ENCODE results near the gene SNX17.
"Not testable (repeated sequence)": the region's sequence is repeated elsewhere in the genome, so short reads cannot be mapped to it uniquely, and the experiment has no call there.

The SNX17 gene, protein sequence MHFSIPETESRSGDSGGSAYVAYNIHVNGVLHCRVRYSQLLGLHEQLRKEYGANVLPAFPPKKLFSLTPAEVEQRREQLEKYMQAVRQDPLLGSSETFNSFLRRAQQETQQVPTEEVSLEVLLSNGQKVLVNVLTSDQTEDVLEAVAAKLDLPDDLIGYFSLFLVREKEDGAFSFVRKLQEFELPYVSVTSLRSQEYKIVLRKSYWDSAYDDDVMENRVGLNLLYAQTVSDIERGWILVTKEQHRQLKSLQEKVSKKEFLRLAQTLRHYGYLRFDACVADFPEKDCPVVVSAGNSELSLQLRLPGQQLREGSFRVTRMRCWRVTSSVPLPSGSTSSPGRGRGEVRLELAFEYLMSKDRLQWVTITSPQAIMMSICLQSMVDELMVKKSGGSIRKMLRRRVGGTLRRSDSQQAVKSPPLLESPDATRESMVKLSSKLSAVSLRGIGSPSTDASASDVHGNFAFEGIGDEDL

DNA sequence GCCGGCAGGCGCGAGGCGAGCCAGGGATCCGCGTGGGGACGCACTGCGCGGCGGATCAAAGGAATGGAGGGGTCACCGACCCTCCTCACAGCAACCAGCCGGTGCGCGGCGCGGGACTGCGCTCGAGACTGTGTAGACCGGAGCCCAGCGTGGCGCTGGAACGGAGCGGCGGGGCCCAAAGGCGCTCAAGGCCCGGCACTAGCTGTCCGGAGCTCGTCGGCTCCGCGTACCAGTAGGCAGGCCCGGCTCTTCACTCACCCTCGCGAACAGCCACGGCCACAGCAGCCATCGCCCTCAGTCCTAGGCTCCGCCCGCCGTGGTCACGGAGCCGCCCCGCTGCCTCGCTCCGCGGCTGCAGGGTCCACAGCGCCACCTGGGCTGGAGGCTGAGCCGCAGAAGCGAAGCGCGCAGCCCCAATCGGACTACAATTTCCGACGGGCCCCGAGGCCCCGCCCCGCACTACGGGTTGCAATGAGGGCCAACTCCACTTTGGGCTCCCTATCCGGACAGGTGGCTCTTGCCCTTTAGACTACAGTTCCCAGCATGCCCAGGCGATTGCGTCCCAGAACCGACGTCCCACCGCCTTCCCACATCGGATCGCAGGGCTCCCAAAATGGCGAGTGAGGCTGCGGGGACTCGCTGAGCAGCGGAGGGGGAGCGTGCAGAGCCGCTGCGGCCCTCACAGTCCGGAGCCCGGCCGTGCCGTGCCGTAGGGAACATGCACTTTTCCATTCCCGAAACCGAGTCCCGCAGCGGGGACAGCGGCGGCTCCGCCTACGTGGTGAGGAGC, at the start of gene SNX17, which contains the start of gene EIF2B4:
SNX17 (plus strand) TSS at position 591 of the 790 bp plus-strand sequence; CDS start at position 719, 128 bp downstream.
EIF2B4 (minus strand) TSS at position 313 of the 790 bp plus-strand sequence; CDS start at position 289, 24 bp downstream.
- FAIRE-seq (peak; percentile 96), DNase-seq (ENCODE audit: insufficient read length, low spot score) (peak; percentile 90)

DNA sequence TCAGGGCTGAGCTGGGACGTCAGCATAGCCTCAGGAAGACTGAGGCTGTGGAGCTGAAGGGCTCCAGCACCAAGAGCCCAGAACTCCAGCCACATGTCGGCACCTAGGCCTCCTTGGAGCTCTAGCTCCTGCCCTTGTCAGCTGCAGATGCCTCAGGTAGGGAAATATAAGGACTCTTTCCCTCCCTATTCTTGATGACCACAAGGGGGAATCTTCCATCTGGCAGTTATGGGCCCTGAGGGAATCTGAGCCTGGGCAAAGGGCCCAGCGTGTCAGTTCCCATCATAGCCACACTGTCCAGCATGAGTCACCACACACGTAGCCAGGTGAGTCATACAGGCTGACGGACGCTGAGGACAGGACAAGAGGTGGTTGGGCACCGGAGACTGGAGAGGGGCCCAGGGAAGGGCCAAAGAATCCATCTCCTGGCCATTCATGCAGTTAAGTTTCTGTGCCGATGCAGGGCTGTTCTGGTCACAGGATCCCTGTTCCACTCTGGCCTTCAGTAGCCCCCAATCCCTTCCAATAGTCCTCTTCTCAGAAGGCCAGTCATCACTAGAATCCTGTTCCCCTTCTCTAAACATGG, 49.4 kb upstream of the SNX17 start:
- DNase-seq (ENCODE audit: insufficient read length, low spot score) (no peak), FAIRE-seq (no peak)

DNA sequence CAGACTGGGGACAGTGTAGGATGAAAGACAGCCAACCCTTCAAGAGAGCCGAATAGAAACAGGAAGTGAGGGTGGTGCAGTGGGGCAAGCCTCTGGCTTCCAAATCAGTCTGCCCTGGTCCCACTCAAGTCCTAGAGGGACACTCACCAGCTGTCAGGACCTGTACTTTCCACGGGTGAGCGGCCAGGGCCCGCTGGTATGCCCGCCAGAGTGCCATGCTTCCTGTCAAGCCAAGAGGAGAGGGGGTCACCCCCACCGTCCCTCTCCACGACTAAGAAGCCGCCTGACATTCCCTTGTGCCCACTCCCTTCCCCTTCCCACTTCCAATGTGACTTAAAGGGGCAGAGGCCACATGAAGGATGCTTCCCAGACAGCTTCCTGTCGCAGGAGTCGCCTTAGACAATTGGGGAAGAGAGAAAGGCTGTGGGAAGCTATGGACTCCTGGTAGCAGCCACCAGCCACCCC, 48.1 kb upstream of the SNX17 start:
- no peak for DNase-seq (ENCODE audit: insufficient read length, low spot score)
- peak; percentile 26 for FAIRE-seq

DNA sequence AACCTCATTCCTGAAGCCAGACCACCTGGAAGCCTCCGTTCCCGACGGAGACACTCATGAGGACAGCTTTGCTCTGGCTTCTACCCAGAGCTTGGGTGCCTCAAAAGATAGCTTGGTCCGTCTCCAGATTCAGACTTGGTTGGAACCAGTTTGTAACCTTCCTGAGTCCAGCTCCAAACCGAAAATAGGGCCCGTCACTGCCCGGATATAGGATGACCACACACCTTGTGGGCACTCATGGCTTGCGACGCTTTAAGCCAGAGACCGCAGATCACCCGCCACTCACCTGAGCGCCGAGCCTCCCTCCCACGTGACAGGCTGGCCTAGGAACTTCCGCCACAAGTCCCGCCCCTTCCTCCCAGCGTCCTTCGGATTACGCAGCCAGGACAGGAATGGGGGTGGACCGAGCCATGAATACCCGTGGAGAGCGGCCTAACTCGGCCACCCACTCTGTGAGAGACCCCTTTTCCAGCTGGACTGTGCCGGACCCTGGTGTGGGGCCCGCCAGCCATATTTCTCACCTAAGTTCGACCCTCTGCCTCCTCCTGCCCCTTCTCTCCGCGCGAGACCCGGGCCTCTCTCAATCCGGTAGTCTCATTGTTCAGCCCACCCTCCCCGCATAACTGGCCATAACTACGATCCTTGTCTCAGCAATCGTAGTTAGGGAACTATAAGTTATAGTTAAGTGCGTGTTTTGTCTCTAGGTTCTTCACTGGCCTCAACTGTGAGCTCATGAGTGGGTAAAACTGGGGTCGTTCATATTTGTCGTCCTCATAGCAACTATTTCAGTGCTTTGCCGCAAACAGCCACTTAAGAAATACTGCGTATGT, 47.4 kb upstream of the SNX17 start, which contains the start of gene MPV17:
MPV17 (minus strand) TSS at position 332 of the 830 bp plus-strand sequence. CDS start 580 bp downstream, outside the sequence.
- FAIRE-seq = peak; percentile 88
- peak; percentile 97 for DNase-seq (ENCODE audit: insufficient read length, low spot score)

DNA sequence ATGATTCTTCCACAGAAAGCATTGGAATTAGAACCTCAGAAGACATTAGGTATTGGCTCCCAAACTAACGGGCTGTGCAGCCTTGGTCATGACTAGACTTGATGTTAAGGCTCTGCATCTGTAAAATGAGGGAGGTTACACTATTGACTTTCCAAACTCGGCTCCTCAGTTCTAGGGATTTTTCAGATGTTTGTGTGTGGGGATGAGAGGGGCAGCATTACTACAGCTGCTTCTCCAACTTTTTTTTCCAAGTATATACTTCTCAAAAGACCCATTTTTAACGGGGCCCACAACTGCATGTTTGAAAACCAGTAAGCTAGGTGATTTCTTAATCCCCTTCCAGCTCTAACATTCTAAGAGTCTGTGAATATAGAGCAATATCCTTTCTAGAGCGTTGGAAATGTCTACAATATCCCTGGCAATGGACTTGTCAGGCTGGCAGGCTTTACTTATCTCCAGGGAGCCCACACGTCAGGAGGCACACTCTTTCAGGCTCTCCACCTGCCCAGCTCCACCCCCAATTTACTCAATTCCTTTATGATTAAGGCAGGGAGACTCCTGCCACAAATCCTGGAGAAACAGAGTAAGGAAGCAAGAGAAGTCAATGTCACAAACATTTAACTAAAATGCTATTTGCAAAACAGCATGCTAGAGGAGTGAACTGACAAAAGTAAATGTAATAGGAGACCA, 46.7 kb upstream of the SNX17 start:
- no peak for FAIRE-seq
- no peak for DNase-seq (ENCODE audit: insufficient read length, low spot score)

DNA sequence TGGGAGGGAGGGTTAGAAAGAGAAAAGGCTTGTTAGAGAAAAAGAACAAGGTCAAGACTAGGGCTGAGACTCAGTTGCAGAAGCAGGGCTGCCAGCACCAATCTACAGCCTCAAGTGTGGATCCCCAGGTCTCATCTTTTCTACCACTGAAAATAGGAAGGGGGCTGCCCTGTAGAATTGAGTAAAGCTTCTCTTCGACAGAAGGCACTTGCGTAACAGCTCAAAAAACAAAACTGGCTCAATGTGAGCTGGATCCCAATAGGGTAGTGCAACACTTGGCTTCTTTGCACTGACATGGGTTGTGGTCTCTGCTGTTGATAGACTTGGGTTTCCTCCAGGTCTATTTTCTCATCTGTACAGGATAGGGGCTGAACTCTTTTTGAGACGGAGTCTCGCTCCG, 45.7 kb upstream of the SNX17 start:
- no peak for FAIRE-seq
- DNase-seq (ENCODE audit: insufficient read length, low spot score) = no peak

DNA sequence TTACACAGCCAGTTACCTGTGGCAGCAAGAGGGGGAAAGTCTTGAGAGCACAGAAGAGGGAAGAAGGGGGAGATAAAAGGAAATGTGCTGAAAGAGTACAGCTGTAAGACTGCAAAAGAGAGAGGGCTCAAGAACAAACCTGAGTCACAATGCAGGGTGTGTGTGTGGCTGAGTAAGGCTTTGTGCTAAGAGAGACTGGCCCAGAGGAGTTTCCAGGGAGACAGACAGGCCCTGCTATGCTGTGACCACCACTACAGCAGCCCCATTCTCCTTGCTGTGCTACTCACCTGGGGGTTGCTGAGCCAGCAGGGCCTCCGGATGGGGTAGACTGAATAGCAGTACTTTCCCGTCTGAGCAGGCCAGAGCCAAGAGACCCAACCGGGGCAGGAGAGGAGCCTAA, 35.1 kb upstream of the SNX17 start:
- DNase-seq (ENCODE audit: insufficient read length, low spot score) (no peak), FAIRE-seq (no peak)

DNA sequence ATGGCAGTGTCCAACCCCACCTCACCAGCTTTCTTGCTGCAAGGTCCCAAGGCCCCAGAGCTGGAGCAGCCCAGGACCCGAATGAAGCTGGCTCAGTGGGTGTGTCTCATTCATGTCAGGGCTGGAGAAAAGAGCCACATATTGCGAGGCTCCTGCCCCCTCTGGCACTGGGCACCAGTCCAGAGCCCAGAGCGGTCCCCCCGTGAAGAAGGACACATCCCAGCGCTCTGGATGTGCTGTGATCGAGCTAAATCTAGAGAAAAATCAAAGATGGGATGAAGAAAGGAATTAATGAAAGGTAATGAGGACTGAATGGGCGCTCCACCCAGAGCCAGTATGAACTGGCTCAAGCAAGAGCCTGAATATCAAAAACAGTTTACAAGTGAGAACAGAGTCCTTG, 34.2 kb upstream of the SNX17 start:
- no peak for DNase-seq (ENCODE audit: insufficient read length, low spot score)
- FAIRE-seq = no peak

DNA sequence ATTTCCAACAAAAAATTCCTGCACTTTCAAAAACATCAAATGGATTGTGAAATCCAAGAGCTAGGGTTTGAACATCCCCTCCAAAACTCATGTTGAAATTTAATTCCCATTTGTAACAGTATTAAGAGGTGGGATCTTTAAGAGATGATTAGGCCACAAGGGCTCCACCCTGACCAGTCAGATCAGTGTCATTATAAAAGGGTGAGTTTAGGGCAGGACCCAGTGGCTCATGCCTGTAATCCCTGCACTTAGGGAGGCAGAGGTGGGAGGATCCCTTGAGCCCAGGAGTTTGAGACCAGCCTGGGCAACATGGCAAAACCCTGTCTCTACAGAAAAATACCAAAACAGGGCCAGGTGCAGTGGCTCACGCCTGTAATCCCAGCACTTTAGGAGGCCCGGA, 22.8 kb upstream of the SNX17 start:
- DNase-seq (ENCODE audit: insufficient read length, low spot score) = no peak
- FAIRE-seq = no peak

DNA sequence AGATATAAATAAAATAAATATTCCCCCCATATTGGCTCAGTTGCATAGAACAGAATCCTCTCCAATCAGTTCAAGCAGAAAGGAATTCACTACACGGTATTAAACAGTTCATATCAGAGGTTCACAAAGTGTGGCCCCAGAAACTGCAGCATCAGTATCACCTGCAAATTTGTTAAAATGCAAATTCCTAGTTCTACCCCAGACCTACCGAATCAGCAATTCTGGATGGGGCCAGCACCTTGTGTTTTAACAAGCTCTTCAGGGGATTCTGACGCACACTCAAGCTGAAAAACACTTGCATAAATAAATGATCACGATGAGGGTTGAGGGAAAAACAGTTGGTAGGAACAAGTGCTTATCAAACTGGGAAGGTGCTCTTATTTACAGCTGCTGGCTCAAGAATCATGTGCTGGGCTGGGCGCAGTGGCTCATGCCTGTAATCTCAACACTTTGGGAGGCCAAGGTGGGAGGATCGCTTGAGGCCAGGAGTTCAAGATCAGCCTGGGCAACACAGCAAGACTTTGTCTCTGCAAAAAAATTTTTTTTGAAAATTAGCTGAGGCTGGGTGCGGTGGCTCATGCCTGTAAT, 20.2 kb upstream of the SNX17 start:
- DNase-seq (ENCODE audit: insufficient read length, low spot score) (no peak), FAIRE-seq (no peak)

DNA sequence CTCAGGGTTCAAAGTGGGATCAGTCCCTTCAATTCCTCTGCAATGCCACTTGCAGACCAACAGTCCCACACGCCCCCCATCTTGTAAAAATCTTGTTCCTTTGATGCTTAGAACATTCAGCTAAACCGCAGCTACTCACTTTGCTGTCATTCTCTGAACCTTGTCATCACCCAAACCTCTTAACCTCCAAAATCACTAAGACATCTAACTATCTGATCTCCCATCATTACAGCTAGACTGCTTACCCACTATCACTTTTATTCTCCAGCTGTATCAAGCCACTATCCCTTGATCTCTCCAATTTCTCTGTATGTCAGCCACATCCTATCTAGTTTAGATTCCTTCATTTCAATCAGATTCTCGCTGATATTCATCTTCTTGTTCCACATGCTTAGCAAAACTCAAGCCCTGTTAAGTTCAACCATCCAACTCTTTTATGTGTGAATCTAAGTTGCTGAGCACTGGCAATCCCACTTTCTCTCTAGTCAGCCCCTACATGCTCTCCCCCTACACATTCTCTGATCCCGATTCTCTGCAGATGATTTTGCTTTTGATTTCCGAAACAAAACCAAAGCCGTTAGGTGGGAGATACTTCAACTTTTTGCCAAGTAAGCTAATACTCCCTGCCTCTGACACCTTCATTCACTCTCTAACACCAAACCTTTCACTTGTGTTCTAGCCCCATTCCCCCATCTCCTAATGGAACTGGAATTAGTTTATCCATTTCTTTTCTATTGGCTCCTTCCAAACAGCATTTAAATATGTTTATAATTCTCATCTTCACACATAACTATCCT, 18.4 kb upstream of the SNX17 start:
- no peak for DNase-seq (ENCODE audit: insufficient read length, low spot score)
- no peak for FAIRE-seq

DNA sequence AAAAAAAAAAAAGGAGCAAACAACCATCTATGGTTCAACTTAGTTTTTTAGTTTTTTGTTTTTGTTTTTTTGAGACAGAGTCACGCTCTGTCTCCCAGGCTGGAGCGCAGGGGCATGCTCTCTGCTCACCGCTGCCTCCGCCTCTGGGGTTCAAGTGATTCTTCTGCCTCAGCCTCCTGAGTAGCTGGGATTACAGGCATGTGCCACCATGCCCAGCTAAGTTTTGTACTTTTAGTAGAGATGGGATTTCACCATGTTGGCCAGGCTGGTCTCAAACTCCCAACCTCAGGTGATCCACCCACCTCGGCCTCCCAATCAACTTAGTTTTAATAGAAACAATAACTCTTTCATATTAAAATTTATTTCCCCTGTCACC, 17.0 kb upstream of the SNX17 start:
- DNase-seq (ENCODE audit: insufficient read length, low spot score); FAIRE-seq: not testable (repeated sequence)

DNA sequence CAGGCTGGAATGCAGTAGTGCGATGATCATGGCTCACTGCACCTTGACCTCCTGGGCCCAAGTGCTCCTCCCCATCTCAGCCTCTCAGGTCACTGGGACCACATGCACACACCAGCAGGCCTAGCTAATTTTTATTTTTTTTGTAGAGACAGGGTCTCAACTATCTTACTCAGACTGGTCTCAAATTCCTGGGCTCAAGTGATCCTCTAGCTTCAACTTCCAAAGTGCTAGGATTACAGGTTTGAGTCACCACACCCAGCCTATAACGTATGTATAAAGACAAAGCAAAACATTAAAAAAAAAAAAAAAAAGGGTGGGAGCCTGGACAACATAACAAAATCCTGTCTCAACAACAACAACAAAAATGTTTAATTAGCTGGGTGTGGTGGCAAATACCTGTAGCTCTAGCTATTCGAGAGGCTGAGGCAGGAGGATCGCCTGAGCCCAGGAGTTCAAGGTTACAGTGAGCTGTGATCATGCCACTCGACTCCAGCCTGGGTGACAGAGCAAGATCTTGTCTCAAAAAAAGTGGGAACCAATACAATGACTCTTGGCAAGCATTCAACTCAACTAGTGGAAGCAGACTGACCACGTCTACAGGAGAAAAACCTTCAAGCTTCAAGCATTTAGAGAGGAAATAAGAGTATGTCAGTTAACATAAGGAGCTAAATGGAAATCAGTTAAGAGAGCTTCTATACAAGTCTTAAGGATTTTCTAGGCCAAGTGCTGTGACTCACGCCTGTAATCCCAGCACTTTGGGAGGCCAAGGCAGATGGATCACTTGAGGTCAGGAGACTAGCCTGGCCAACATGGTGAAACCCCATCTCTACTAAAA, 16.4 kb upstream of the SNX17 start:
- FAIRE-seq = no peak
- DNase-seq (ENCODE audit: insufficient read length, low spot score) = no peak

DNA sequence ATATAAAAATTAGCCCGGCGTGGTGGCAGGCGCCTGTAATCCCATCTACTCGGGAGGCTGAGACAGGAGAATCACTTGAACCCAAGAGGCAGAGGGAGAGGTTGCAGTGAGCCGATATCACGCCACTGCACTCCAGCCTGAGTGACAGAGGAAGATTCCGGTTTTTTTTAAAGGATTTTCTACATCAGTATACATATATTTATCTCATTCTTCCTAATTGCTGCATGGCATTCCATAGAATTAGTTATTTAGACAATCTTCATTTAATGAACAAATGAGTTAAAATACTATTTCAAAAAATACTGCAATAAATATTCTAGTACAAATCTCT, 15.9 kb upstream of the SNX17 start:
- FAIRE-seq = no peak
- no peak for DNase-seq (ENCODE audit: insufficient read length, low spot score)

DNA sequence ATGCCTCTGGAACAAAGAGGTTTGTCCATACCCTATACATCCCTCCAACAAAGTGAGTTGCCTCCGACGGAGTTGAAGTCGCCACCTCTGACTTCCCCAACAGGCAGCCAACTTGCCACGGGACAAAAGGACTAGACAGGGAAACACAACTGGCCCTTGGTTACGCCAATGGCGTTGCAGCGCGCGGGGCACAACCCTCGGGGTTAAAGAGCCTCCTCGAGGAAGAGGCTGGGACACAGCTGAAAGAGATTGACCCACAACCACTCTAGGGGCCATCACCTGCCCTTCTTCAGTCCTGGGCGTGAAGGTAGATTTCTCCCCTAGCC, 14.4 kb upstream of the SNX17 start:
- FAIRE-seq (peak; percentile 59), DNase-seq (ENCODE audit: insufficient read length, low spot score) (peak; percentile 55)

DNA sequence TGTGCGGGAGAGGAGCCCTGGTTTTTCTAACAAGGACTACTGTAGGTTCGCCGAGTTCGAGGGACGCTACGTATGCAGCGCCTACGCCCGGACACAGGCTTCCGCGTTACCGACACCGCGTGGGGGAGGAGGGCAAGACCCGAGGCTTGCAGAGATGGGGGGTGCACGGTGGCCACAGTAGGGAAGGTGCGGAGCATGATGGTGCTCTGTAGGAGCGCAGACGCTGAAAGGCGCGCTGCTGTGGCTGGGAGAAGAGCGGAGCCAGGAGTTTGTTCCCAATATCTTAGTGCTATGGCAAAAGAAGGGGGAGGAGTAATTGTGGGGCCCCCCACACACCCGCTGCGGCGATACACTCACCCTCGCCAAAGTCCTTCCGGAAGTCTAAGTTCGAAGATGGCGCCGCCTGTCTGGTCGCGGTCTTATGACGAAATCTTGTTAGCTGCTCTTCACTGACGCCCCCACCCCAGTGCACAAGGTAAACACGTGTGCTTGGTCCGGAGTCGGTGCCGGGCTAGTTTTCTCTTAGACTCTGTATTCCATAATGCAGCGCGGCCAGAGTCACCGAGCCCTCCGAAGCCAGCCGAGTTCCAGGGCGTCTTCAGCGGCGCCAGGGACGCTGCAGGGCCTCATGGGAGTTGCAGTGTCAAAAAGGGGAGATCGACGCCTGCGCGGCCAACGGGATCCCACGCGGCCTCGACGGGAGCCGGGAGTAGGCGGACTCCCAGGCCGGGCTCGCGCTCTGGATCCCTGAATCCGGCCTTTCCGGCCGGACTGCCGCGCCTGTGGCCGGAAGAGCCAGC, 13.8 kb upstream of the SNX17 start, which contains the start of gene GTF3C2:
GTF3C2 (minus strand) TSS at position 383 of the 800 bp plus-strand sequence. CDS start 13,210 bp downstream, outside the sequence.
- DNase-seq (ENCODE audit: insufficient read length, low spot score) (peak; percentile 86), FAIRE-seq (peak; percentile 83)

Data from GM19239 (cell line).